H1 (cell line): Measurements from ENCODE around the gene HOMER2. TPM values are rescaled to one million over a fixed set of nuclear protein-coding genes. Genes with fewer than 3 reads are reported as not detected.

Experiments
- CTCF ChIA-PET: fragments of 300-600 bp; sonication (Branson Sonifier 250); formaldehyde crosslinking; loops from one replicate; lab custom pipeline; 2021; ENCODE audit not compliant: partially characterized antibody; lab: Charles Lee
- POLR2A ChIA-PET: fragments of 300-600 bp; sonication (Branson Sonifier 250); formaldehyde crosslinking; loops from one replicate; lab custom pipeline; 2021; ENCODE audit warnings: inconsistent platforms; ENCODE audit not compliant: partially characterized antibody; lab: Charles Lee
- DNase-seq, 2 experiments: peaks; one replicate each; pipeline versions ENCODE4 v3.0.0 to v3.0.0-alpha.2; 2010 to 2022; ENCODE audit warnings: low spot score in 2 of 2, low read depth in 1 of 2, mixed read lengths in 1 of 2
- FAIRE-seq: peaks from 2 replicates; lab custom pipeline; 2011; peaks lifted over from hg19 to GRCh38; lab: Jason Lieb, UNC
- H2AFZ ChIP-seq: 2 replicates; pipeline ENCODE4 v1.8.1; 2012; ENCODE audit warnings: low read length, inconsistent platforms
- H2AK5ac ChIP-seq: 2 replicates; pipeline ENCODE4 v1.6.1; 2013; ENCODE audit warnings: low read depth, low read length
- H2BK120ac ChIP-seq: replicated peaks from 2 replicates; pipeline ENCODE3; 2013; ENCODE audit warnings: low read depth, low read length, inconsistent platforms
- H2BK12ac ChIP-seq: 2 replicates; pipeline ENCODE4 v1.6.1; 2013; ENCODE audit warnings: low read depth, low read length
- H2BK15ac ChIP-seq: 2 replicates; pipeline ENCODE4 v1.6.1; 2013; ENCODE audit warnings: low read length
- H2BK20ac ChIP-seq: 2 replicates; pipeline ENCODE4 v1.6.1; 2013; ENCODE audit warnings: low read length
- H2BK5ac ChIP-seq: 2 replicates; pipeline ENCODE4 v1.6.1; 2013; ENCODE audit warnings: low read depth, low read length
- H3K14ac ChIP-seq: 2 replicates; pipeline ENCODE4 v1.6.1; 2013; ENCODE audit warnings: inconsistent platforms; ENCODE audit not compliant: insufficient read length
- H3K18ac ChIP-seq: 2 replicates; pipeline ENCODE4 v1.6.1; 2013; ENCODE audit warnings: low read length; ENCODE audit errors: extremely low read depth
- H3K23ac ChIP-seq: 2 replicates; pipeline ENCODE4 v1.6.1; 2013; ENCODE audit warnings: inconsistent platforms; ENCODE audit not compliant: insufficient read length
- H3K23me2 ChIP-seq: 2 replicates; pipeline ENCODE4 v1.6.1; 2013; ENCODE audit warnings: low read depth, low read length
- H3K27ac ChIP-seq: 2 replicates; pipeline ENCODE4 v1.6.1; 2011; ENCODE audit warnings: low read depth, low read length, inconsistent platforms
- H3K27me3 ChIP-seq, 4 experiments: replicated peaks in 1 of 4; 1 replicate in 1 of 4; 2 replicates in 3 of 4; pipeline versions ENCODE4 v1.6.1 to v1.8.1; 2011 to 2013; ENCODE audit warnings: low read length in 3 of 4, mild to moderate bottlenecking in 3 of 4, inconsistent platforms in 2 of 4, mixed read lengths in 2 of 4, moderate library complexity in 1 of 4; ENCODE audit not compliant: control insufficient read depth in 3 of 4, insufficient read depth in 3 of 4; ENCODE audit errors: extremely low read depth in 1 of 4
- H3K36me3 ChIP-seq, 4 experiments: 2 replicates each; pipeline versions ENCODE4 v1.6.1 to v1.8.1; 2011 to 2013; ENCODE audit warnings: mild to moderate bottlenecking in 4 of 4, low read length in 3 of 4, moderate library complexity in 2 of 4, control low read depth in 1 of 4, inconsistent platforms in 1 of 4; ENCODE audit not compliant: insufficient read depth in 4 of 4, control insufficient read depth in 2 of 4
- H3K4ac ChIP-seq: replicated peaks from 2 replicates; pipeline ENCODE3; 2013; ENCODE audit warnings: low read length, low read depth, mixed read lengths, inconsistent platforms; ENCODE audit not compliant: insufficient read length
- H3K4me1 ChIP-seq, 4 experiments: replicated peaks in 1 of 4; 1 replicate in 1 of 4; 2 replicates in 3 of 4; pipeline versions ENCODE4 v1.6.1 to v1.8.1; 2011 to 2013; ENCODE audit warnings: low read length in 3 of 4, inconsistent platforms in 2 of 4, mixed read lengths in 1 of 4; ENCODE audit not compliant: insufficient read depth in 4 of 4, control insufficient read depth in 3 of 4
- H3K4me2 ChIP-seq, 2 experiments: 2 replicates each; pipeline versions ENCODE4 v1.6.1 to v1.8.1; 2011 to 2013; ENCODE audit warnings: low read depth in 2 of 2, low read length in 2 of 2, control low read depth in 1 of 2, inconsistent platforms in 1 of 2, mild to moderate bottlenecking in 1 of 2; ENCODE audit not compliant: insufficient read depth in 1 of 2
- H3K4me3 ChIP-seq, 4 experiments: fragments of 200-600, 300-600 bp in 1 of 4; sonication (generic), shearing (Covaris generic), sonication (Bioruptor Twin) in 1 of 4; 2 replicates each; pipeline versions ENCODE4 v1.5.1 to v1.8.1; 2011 to 2016; ENCODE audit warnings: low read length in 4 of 4, low read depth in 3 of 4, control low read depth in 2 of 4, inconsistent platforms in 2 of 4, mild to moderate bottlenecking in 2 of 4, mixed read lengths in 1 of 4, moderate library complexity in 1 of 4; ENCODE audit not compliant: insufficient read depth in 2 of 4; ENCODE audit errors: extremely low read depth in 1 of 4
- H3K56ac ChIP-seq: replicated peaks from 2 replicates; pipeline ENCODE3; 2013; ENCODE audit warnings: low read depth, mild to moderate bottlenecking, mixed read lengths, low read length, inconsistent platforms; ENCODE audit not compliant: insufficient read length
- H3K79me1 ChIP-seq: 2 replicates; pipeline ENCODE4 v1.6.1; 2013; ENCODE audit warnings: low read depth, low read length, control low read depth
- H3K79me2 ChIP-seq, 2 experiments: 2 replicates each; pipeline versions ENCODE4 v1.6.1 to v1.8.1; 2012 to 2013; ENCODE audit warnings: low read length in 2 of 2, mild to moderate bottlenecking in 2 of 2, inconsistent platforms in 1 of 2; ENCODE audit not compliant: insufficient read depth in 2 of 2, control insufficient read depth in 1 of 2
- H3K9ac ChIP-seq, 4 experiments: replicated peaks in 1 of 4; 1 replicate in 1 of 4; 2 replicates in 3 of 4; pipeline versions ENCODE4 v1.6.1 to v1.8.1; 2011 to 2013; ENCODE audit warnings: low read depth in 3 of 4, low read length in 3 of 4, control low read depth in 2 of 4, mild to moderate bottlenecking in 2 of 4, moderate library complexity in 2 of 4, inconsistent platforms in 1 of 4; ENCODE audit errors: extremely low read depth in 1 of 4
- H3K9me3 ChIP-seq, 2 experiments: 2 replicates each; pipeline versions ENCODE4 v1.6.1 to v1.8.1; 2012 to 2013; ENCODE audit warnings: mild to moderate bottlenecking in 2 of 2, moderate library complexity in 2 of 2, control low read depth in 1 of 2, inconsistent platforms in 1 of 2, low read depth in 1 of 2, low read length in 1 of 2, mixed read lengths in 1 of 2; ENCODE audit not compliant: insufficient read depth in 2 of 2
- H4K20me1 ChIP-seq, 2 experiments: replicated peaks in 1 of 2; 2 replicates each; pipeline versions ENCODE3 to v1.8.1; 2011 to 2013; ENCODE audit warnings: inconsistent platforms in 2 of 2, low read length in 2 of 2, mild to moderate bottlenecking in 1 of 2; ENCODE audit not compliant: insufficient read depth in 2 of 2, control insufficient read depth in 1 of 2
- H4K5ac ChIP-seq: 2 replicates; pipeline ENCODE4 v1.6.1; 2013; ENCODE audit warnings: low read length, low read depth, mixed read lengths, inconsistent platforms; ENCODE audit not compliant: insufficient read length
- H4K8ac ChIP-seq: 2 replicates; pipeline ENCODE4 v1.8.0; 2013; ENCODE audit warnings: mild to moderate bottlenecking, moderate library complexity, low read length, inconsistent platforms; ENCODE audit not compliant: insufficient read depth; ENCODE audit errors: extremely low read depth
- H4K91ac ChIP-seq: replicated peaks from 2 replicates; pipeline ENCODE3; 2013; ENCODE audit warnings: low read length, mixed read lengths, inconsistent platforms; ENCODE audit not compliant: insufficient read length
- CREB1 ChIP-seq: IDR thresholded peaks from 2 replicates; pipeline ENCODE4 v1.6.1; 2012; ENCODE audit warnings: inconsistent platforms
- SRF ChIP-seq: IDR thresholded peaks from 2 replicates; pipeline ENCODE4 v1.6.1; 2011; ENCODE audit warnings: mild to moderate bottlenecking, low read depth, low read length, moderate library complexity
- WGBS, 2 experiments: shearing (Covaris generic) in 1 of 2; methylation state at CpG; one replicate each; pipeline versions ENCODE4 v1.1.6 to v1.1.7; 2013 to 2015; ENCODE audit warnings: low lambda C conversion rate in 2 of 2, mixed read lengths in 2 of 2, inconsistent platforms in 1 of 2, low coverage in 1 of 2, missing lambda C conversion rate in 1 of 2; ENCODE audit not compliant: insufficient replicate concordance in 2 of 2, insufficient coverage in 1 of 2, insufficient read length in 1 of 2; ENCODE audit errors: extremely low coverage in 1 of 2, missing lambda C conversion rate in 1 of 2; 5-methylcytosine and 5-hydroxymethylcytosine counted together
- polyA plus RNA-seq, 7 experiments: library from polyadenylated mRNA; depleted of rRNA in 3 of 7; stranded (reverse) in 5 of 7; unstranded in 2 of 7; fragments of >200 nt in 5 of 7; fragments of 200-250 nt in 2 of 7; gene quantifications; 1 replicate in 5 of 7; 2 replicates in 1 of 7; 4 replicates in 1 of 7; pipeline versions ENCODE4 v1.2.1 to v1.2.3, GENCODE V29; 2011 to 2013; ENCODE audit warnings: missing spikeins in 2 of 7, mixed read lengths in 2 of 7
- total RNA-seq: library from RNA; stranded (reverse); fragmentation: NEBNext Ultra II Directional; extraction: Animal tissue kit (Norgen Biotek cat#: 25700); gene quantifications from 2 replicates; pipeline ENCODE4 v1.2.1, GENCODE V29; 2021

HOMER2 gene
- total and polyA plus RNA-seq, 2 of the 8 experiments (the other 6 are each of a cell fraction or from before 2014, with no cell fraction given) = 12.5 to 27.6 TPM

DNA sequence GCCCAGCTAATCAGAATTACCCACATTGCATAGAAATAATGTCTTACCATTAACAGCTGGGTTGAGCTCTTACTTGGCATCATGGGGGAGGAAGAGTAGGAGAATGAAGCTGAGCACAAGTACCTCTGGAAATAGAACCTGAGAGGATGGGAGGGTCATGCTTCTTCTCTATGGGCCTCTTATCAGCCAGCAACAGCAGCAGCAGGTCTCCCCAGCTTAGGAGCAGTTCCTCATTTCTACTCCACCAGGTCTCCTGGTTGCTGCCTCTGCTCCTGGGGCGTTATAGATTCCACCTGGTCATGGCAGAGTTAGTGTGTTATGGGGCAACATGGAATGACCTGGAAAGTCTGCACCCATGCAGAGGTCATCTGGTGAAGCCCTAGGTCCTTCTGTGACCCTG lies 150.0 kb downstream of the HOMER2 start:
- Histone ChIP-seq H3K9ac (no peak overlapping the region), H3K79me2 (no peaks in the 10 kb centered on the region), H2BK5ac (no peak overlapping the region), H4K5ac (no peak overlapping the region), H3K4ac (no peak overlapping the region), H2BK20ac (no peak overlapping the region), H3K14ac (no peak overlapping the region), H3K4me1 (no peaks in the 10 kb centered on the region), H2BK15ac (no peak overlapping the region), H3K18ac (no peak overlapping the region), H3K79me1 (no peaks in the 10 kb centered on the region), H3K56ac (no peak overlapping the region), H3K4me2 (no peak overlapping the region), H2BK120ac (no peak overlapping the region), H3K9me3 (no peaks in the 10 kb centered on the region), H3K4me3 (no peak overlapping the region), H2AK5ac (no peak overlapping the region), H3K36me3 (no peaks in the 10 kb centered on the region), H3K27ac (no peak overlapping the region), H4K20me1 (no peaks in the 10 kb centered on the region), H4K8ac (no peak overlapping the region), H3K23ac (no peak overlapping the region), H2AFZ (no peak overlapping the region), H2BK12ac (no peak overlapping the region), H4K91ac (no peak overlapping the region), H3K23me2 (no peaks in the 10 kb centered on the region; the same call in 1 of the 2 replicates), H3K27me3 (peaks cover 0 to 4% (median 0%) of the 10 kb centered on the region in 4 experiments; a peak in 3 of 7 replicates)
- WGBS, 2 experiments = 80% methylated on average over 1 of the region's 1 CpG; no CpG with 5 or more reads in 1 of the 2 experiments
- POLR2A ChIA-PET = no interaction called here
- TF ChIP-seq SRF (no peak), CREB1 (no peak)
- FAIRE-seq = no peak
- CTCF ChIA-PET = interaction anchor here (0.6 to 1.2 kb wide), 3 partner anchors 18 to 228 kb away, joined by 3 to 4 read pairs (median 3); no protein-coding TSS in a partner anchor
- no peak for DNase-seq
